Nephron progenitor cell (in vitro differentiated cells): ENCODE measurements around the gene PNPLA8.

ENCODE experiments used
- DNase-seq: peaks from one replicate; pipeline ENCODE4 v3.0.0; 2021
- H3K27ac Mint-ChIP-seq: 2 replicates; pipeline ENCODE4 v1.8.0; 2021; ENCODE audit warnings: mild to moderate bottlenecking, moderate library complexity, mixed read lengths
- H3K27me3 Mint-ChIP-seq: 2 replicates; pipeline ENCODE4 v1.8.0; 2021; ENCODE audit warnings: mild to moderate bottlenecking, low read depth, mixed read lengths; ENCODE audit not compliant: poor library complexity
- H3K36me3 Mint-ChIP-seq: 2 replicates; pipeline ENCODE4 v1.8.0; 2021; ENCODE audit warnings: low read depth, mixed read lengths
- H3K4me1 Mint-ChIP-seq: 2 replicates; pipeline ENCODE4 v1.8.0; 2021; ENCODE audit warnings: mixed read lengths
- H3K4me3 Mint-ChIP-seq: 2 replicates; pipeline ENCODE4 v1.8.0; 2021; ENCODE audit warnings: mild to moderate bottlenecking, moderate library complexity, mixed read lengths
- H3K9me3 Mint-ChIP-seq: 2 replicates; pipeline ENCODE4 v1.8.0; 2021; ENCODE audit warnings: mild to moderate bottlenecking, moderate library complexity, mixed read lengths
- CTCF ChIP-seq: fragments of 200-600 bp; sonication (generic); IDR thresholded peaks from 2 replicates; pipeline ENCODE4 v1.5.0; 2021; ENCODE audit warnings: antibody characterized with exemption

The PNPLA8 gene

GRCh38 chr7:108459922-108460551, 65.9 kb downstream of the PNPLA8 start:
- no peak for DNase-seq
- Mint-ChIP-seq H3K27me3 (peaks cover 41% of the 10 kb centered on the region), H3K9me3 (no peaks in the 10 kb centered on the region), H3K4me3 (no peak overlapping the region), H3K36me3 (no peaks in the 10 kb centered on the region), H3K4me1 (peaks cover 40% of the 10 kb centered on the region), H3K27ac (no peak overlapping the region)
- TF ChIP-seq CTCF = peak; percentile 50

GRCh38 chr7:108457871-108458270, 68.1 kb downstream of the PNPLA8 start:
- H3K27me3 Mint-ChIP-seq = peaks cover 61% of the 10 kb centered on the region
- no peaks in the 10 kb centered on the region for H3K36me3 Mint-ChIP-seq
- peak overlapping the region; percentile 66 for H3K4me3 Mint-ChIP-seq
- H3K9me3 Mint-ChIP-seq = no peaks in the 10 kb centered on the region
- no peak overlapping the region for H3K27ac Mint-ChIP-seq
- peaks cover 46% of the 10 kb centered on the region for H3K4me1 Mint-ChIP-seq
- DNase-seq = no peak
- TF ChIP-seq CTCF = no peak

- Mint-ChIP-seq H3K27me3 (peaks cover 69% of the 10 kb centered on the region), H3K4me1 (peaks cover 38% of the 10 kb centered on the region), H3K4me3 (peak overlapping the region; percentile 66), H3K36me3 (no peaks in the 10 kb centered on the region), H3K27ac (no peak overlapping the region), H3K9me3 (no peaks in the 10 kb centered on the region)
- no peak for DNase-seq
- no peak for TF ChIP-seq CTCF
These were observed 68.9 kb downstream of the PNPLA8 start for GRCh38 chr7:108456845-108457540.

GRCh38 chr7:108455998-108456677, 69.8 kb downstream of the PNPLA8 start, which contains the start of gene NRCAM:
Gene NRCAM (minus strand): TSS chr7:108456436. CDS start chr7:108240064, 216,372 bp downstream.
- Mint-ChIP-seq H3K4me3 (peak within 1 kb of the TSS; percentile 84), H3K27ac (no peak within 1 kb of the TSS), H3K36me3 (no peaks in the 10 kb centered on the region), H3K4me1 (peaks cover 31% of the 10 kb centered on the region), H3K9me3 (no peaks in the 10 kb centered on the region), H3K27me3 (peaks cover 78% of the 10 kb centered on the region)
- no peak for TF ChIP-seq CTCF
- peak; percentile 88 for DNase-seq

GRCh38 chr7:108455551-108455997, 70.4 kb downstream of the PNPLA8 start:
- Mint-ChIP-seq H3K27ac (no peak overlapping the region), H3K27me3 (peaks cover 79% of the 10 kb centered on the region), H3K9me3 (no peaks in the 10 kb centered on the region), H3K4me3 (peak overlapping the region; percentile 84), H3K36me3 (no peaks in the 10 kb centered on the region), H3K4me1 (peaks cover 26% of the 10 kb centered on the region)
- no peak for TF ChIP-seq CTCF
- peak; percentile 57 for DNase-seq
